Activated gamma-delta T cell treated with Interleukin-2 at 50 U/mL for 16 hours (primary cell): ENCODE measurements around the gene VAV1.
A peak's percentile ranks its signal among the peaks of the same experiment; 100 is the strongest.
"Not testable (repeated sequence)": the region's sequence is repeated elsewhere in the genome, so short reads cannot be mapped to it uniquely, and the experiment has no call there.

Source experiments
- DNase-seq: peaks from one replicate; pipeline ENCODE4 v3.0.0-alpha.2; 2020

Gene VAV1

GRCh38 chr19:6760606-6761005, 11.9 kb upstream of the VAV1 start:
- DNase-seq, result no peak

DNA sequence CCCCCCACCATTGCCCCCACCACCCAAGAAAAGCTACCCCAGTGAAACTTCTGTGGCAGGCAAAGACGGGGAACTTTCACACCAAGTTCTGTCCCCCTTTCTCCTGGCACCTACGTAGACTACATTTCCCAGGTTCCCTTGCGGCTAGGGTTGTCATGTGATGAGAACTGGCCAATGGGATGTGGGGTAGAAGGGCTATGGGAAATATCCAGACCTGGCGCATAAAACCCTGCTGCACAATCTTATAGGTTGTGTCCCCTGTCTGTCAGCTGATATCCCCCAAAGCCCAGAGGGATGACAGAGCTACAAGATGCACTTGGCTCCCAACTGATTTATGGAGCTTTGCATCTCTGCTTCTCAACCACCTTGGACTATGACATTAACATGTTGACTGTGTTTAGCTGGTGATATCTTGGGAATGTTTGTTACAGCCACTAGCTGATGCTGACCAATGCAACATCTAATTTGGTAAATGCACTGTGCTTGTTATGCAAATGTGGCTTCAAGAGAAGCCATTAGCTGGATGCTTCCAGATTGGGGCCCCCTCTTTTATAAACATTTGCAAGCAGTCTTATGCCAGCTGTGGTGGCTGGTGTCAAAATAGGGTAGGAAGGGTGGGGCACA, 11.3 kb upstream of the VAV1 start:
- no peak for DNase-seq

DNA sequence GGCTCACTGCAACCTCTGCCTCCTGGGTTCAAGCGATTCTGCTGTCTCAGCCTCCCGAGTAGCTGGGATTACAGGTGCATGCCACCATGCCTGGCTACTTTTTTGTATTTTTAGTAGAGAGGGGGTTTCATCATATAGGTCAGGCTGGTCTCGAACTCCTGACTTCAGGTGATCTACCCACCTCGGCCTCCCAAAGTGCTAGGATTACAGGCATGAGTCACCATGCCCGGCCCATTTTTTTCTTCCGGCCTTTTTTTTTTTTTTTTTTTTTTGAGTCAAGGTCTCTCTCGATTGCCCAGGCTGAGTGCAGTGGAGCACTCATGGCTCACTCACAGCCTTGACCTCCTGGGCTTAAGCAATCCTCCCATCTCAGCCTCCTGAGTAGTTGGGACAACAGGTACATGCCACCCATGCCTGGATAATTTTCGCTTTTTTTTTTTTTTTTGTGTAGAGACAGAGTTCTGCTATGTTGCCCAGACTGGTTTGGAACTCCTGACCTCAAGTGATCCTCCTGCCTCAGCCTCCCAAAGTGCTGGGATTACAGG, 10.2 kb upstream of the VAV1 start:
- DNase-seq, result not testable (repeated sequence)

GRCh38 chr19:6765738-6766356, 6.7 kb upstream of the VAV1 start:
- DNase-seq, result no peak

- DNase-seq, result no peak
These were observed 6.0 kb upstream of the VAV1 start for GRCh38 chr19:6766357-6767080.

- peak; percentile 60 for DNase-seq
These were observed 5.5 kb upstream of the VAV1 start for GRCh38 chr19:6767081-6767356.

GRCh38 chr19:6767357-6768235, 4.9 kb upstream of the VAV1 start, which contains the start of gene SH2D3A:
SH2D3A (minus strand) TSS chr19:6767435; CDS start chr19:6763748, 3,687 bp downstream.
- DNase-seq, result peak; percentile 92

GRCh38 chr19:6768236-6768785, 4.2 kb upstream of the VAV1 start:
- no peak for DNase-seq

GRCh38 chr19:6769006-6769619, 3.4 kb upstream of the VAV1 start:
- no peak for DNase-seq

GRCh38 chr19:6771648-6772027, 870 bp upstream of the VAV1 start:
- not testable (repeated sequence) for DNase-seq

DNA sequence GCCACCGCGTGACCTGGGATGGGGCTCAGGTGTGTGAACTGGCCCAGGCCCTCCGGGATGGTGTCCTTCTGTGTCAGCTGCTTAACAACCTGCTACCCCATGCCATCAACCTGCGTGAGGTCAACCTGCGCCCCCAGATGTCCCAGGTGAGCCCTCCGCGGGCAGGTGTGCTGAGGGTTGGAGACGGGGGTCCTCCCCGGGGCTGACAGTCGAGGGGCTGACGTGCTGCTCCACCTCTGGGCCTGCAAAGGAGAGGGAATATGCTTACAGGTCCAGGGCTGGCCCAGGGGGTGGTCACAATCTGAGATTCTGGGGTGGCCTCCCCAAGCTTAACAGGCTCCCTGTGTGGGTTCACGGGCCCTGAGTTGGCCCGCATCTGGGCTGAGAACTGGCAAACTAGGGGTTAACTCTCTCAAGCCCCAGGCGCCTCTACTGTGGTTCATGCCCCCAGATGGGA, 386 bp downstream of the VAV1 start:
- DNase-seq, result no peak

- DNase-seq, result peak; percentile 42
These were observed 919 bp downstream of the VAV1 start for GRCh38 chr19:6773323-6773931.

DNA sequence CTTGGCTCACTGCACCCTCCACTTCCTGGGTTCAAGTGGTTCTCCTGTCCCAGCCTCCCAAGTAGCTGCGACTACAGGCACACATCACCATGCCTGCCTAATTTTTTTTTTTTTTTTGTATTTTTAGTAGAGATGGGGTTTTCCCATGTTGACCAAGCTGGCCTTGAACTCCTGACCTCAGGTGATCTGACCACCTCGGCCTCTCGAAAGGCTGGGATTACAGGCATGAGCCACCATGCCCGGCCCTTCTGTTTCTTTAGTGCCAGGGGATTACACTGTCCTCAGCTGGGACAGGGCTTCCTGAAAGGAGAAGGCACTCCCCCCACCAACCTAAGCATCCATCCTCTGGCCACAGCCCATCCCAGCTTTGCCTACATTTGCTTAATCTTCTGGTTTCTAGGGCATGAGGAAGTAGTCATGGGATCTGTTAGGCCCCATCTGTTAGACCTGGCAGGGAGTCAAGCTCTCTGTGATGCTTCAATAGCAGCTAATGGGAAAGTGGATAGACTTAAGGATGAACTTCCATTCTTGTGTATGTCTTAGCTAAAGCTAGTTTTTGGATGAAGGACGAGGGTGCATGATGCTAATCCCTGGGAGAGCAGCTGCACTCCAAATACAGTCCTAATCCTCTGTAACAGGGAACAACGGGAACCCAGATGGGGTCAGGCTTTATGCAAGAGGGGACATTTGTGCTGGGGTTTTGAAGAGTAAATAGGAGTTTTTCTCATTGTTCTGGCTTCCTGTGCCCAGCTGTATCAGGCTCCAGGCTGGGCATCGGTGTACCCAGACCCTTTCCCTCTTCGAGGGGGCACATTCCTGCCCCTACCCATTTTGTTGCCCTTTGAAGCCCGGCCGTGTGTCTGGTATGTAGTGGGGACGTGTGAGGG, 2.6 kb downstream of the VAV1 start:
- DNase-seq, result no peak

GRCh38 chr19:6776045-6776444, 3.5 kb downstream of the VAV1 start:
- DNase-seq, result not testable (repeated sequence)

DNA sequence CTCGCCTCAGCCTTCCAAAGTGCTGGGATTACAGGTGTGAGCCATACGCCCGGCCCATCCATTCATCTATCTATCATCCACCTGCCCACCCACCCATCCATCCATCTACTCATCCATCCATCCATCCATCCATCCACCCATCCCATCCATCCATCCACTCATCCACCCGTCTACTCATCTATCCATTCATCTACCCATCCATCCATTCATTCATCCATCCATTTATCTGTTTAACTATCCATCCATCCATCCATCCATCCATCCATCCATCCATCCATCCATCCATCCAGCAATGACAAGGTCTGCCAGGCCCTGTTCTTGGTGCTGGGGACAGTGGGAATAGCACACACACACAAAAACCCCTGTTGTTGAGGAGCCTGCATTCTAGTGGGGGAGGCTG, 4.5 kb downstream of the VAV1 start:
- DNase-seq, result no peak

DNA sequence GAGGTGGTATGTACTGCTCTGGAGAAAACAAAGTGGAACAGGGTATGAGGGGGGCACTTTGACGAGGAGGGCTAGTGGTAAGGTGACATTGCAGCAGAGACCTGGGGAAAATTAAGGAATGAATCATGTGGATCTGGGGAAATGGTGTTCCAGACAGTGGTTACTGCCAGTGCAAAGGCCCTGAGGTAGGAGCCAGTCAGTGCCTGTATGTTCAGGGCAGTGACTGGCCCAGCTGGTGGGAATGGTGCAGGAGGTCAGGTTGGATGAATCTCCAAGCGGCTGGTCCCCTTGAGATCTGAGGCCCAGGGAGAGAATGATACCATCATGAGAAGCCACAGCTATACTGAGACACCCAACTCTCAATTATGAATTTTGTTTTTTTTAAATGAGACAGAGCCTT, 4.9 kb downstream of the VAV1 start:
- no peak for DNase-seq

- no peak for DNase-seq
These were observed 5.9 kb downstream of the VAV1 start for GRCh38 chr19:6778386-6778785.

DNA sequence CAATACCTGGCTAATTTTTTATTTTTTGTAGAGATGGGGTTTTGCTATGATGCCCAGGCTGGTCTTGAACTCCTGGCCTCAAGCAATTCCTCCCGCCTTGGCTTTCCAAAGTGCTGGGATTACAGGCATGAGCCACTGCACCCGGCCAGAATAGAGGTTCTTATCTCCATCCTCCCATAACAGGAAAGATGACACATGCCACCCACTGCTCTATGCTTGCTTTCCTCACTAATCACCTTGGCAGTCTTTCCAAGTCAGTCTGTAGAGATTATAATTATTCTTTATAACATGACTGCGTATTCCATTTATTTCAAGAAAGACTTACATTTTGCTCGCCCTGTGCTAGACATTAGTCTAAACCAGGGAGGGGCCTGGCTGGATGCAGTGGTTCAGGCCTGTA, 6.7 kb downstream of the VAV1 start:
- no peak for DNase-seq

- DNase-seq, result no peak
These were observed 14.9 kb downstream of the VAV1 start for GRCh38 chr19:6787393-6787792.

DNA sequence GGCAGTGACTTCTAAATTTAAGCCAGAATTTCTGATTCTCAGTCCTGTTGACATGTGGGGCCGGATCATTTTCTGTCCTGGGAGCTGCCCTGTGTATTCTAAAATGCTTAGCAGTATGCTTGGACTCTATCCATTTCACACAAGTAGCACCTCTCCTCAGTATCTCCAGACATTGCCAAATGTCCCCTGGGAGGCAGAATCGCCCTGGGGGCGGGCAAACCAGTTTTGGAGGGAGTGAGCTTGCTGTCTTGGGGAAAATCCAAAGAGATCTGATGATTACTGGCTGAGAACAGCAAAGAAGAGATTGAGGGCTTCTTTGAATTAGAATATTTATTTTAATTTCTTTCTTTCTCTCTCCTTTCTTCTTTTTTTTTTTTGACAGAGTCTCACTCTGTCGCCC, 16.4 kb downstream of the VAV1 start:
- DNase-seq, result no peak
